ELF-1 (cell line): ENCODE data around the gene ZNF431.
"Not testable (repeated sequence)": the region's sequence is repeated elsewhere in the genome, so short reads cannot be mapped to it uniquely, and the experiment has no call there.

Source experiments
- DNase-seq: peaks from one replicate; pipeline ENCODE4 v3.0.0-alpha.2; 2016; ENCODE audit warnings: low read depth, low spot score

The ZNF431 gene

DNA sequence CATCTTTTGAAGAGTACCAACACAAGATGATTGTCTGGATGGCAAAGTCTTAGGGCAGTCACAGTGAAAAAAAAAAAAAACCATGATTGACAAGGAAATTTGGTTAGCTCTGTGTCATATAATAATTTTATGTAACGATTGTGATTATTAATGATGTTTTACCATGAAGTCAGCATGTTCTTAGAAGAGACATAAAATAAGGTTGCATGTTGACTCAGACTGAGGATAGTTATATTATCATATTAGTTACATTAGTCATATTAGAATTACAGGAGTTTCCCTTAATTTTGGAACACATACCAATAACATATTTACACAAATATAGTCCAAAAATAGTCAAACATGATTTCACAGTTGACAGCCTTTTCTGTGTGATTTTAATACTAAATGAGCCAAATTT is 5.7 kb downstream of the ZNF431 start:
- DNase-seq: no peak

DNA sequence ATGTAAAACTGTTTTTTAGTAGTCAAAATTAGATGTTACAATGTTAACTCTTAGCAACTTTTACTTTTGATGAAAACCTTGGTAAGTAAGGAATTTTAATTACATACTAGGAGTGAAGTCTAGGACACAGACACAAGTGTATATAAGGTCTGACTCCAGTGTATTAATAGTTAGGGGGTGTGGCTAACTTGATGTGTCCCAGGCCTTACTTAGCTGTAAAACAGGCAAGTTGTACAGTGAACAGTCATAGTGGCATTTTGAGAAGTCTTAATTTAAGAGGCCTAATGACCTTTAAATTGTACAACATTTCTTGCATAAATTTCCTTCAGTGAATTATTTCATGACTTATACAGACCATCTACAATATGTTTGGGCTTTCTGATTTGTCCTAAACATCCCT is 6.8 kb downstream of the ZNF431 start:
- no peak for DNase-seq

DNA sequence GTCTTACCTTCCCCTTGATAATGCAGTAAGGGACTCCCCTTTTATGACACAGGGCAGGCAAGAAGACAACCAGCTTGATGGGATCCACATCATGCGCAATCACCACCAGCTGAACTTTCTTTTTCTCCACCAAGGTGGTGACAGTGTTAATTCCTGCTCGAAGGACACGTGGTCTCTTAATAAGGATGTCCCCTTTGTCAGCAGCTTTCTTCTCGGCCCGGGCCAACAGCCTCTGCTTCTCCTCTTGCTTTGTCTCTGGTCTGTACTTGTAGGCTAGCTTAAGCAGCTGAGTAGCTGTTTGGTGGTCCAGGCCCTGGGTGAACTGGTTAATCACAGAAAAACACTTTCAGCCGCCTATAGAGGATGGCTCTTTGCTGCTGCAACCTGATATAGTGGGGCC is 8.0 kb downstream of the ZNF431 start:
- no peak for DNase-seq

DNA sequence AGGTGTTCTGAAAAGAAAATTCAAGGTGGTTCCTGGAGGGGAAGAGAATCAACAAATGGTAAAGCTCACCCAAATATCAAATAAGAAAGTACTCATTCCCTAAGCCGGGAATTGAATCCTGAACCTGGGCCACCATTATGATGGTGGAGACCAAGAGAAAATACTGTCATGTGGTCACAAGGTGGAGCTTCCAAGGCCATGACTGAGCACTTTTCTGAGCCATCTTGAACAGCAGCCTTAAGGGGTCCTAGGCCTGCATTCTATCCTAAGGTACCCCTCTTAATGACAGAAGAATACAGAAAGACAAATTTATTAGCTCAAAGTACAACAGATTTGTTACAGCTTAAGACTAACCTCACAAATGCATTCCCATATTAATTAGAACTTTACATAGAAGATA is 9.6 kb downstream of the ZNF431 start:
- DNase-seq: no peak

DNA sequence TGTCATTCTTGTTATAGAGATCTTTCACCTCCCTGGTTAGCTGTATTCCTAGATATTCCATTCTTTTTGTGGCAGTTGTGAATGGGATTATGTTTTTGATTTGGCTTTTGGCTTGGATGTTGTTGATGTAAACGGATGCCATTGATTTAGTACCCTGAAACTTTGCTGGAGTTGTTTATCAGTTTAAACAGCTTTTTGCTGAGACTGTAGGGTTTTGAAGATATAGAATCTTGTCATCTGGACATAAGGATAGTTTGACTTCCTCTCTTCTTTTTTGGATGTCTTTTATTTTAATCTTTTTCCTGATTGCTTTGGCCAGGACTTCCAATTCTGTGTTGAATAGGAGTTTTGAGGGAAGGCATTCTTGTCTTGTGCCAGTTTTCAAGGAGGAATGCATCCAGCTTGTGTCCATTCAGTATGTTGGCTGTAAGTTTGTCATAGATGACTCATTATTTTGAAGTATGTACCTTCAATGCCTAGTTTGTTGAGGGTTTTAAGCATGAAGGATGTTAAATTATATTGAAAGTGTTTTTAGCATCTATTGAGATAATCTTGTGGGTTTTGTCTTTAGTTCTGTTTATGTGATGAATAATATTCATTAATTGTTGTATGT is 16.8 kb downstream of the ZNF431 start:
- no peak for DNase-seq

DNA sequence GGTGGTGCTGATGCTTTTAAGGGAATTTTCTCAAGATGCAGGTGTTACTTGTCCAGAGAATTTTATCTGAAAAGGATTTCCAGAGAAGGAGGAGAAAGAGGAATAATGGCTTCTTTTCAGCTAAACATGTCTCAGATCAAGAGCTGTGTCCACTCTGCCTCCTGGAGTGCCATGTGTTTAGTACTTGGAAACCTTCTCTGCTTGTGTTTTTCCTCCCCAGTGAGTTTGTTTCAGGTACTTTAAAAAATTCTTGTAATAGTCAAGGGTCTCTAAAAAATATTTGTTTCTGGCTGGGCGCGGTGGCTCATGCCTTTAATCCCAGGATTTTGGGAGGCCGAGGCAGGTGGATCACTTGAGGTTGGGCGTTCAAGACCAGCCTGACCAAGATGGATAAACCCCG is 22.7 kb downstream of the ZNF431 start:
- DNase-seq: no peak

DNA sequence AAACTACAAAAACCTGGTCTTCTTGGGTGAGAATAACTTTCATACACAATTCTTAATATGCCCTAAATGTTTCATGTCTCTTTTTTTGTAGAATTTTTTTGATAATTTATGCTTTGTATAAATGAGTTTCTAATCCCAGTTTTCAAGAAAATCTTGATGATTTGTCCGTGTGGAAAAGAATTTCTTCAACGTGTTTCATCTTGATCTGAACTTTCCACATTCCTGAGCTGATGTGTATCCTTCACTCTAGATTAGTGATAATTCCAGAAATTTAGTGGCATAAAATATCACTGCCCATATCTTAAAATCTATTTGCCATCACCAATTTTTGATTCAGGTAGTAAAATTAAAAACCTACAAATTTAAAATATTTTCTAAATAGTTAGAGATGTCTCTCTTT is 24.6 kb downstream of the ZNF431 start:
- no peak for DNase-seq

DNA sequence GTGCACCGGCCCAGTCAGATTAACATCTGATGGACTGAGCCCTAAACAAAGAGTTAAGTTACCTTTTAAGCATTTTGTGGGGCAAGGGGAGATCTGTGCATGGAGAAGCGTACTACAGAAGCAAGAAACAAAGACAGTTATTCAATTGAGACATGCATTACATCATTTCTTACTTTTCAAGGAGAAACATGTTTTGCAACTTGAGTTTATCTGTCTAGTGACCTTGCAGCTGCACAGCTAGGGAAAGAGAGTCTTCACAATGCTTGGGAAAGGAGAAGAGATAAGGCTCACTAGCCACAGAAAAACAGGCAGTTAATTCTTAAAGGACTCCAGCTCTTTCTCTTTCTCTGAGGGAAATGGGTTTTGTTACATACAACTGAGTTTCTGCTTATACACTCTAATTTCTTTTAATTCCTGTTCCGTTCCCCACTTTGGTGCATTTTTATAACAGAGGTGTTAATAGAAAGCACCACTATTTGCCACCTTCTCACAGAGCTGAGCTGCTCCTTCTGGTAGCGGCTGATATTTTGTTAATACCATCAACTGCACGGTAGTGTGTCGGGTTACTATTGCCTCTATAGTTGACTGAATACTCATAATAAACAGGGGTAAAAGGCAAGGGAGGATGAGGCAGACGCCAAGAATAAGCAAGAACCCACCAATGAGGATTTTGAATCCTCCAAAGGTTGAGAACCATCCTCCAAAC is 55.9 kb downstream of the ZNF431 start:
- no peak for DNase-seq

DNA sequence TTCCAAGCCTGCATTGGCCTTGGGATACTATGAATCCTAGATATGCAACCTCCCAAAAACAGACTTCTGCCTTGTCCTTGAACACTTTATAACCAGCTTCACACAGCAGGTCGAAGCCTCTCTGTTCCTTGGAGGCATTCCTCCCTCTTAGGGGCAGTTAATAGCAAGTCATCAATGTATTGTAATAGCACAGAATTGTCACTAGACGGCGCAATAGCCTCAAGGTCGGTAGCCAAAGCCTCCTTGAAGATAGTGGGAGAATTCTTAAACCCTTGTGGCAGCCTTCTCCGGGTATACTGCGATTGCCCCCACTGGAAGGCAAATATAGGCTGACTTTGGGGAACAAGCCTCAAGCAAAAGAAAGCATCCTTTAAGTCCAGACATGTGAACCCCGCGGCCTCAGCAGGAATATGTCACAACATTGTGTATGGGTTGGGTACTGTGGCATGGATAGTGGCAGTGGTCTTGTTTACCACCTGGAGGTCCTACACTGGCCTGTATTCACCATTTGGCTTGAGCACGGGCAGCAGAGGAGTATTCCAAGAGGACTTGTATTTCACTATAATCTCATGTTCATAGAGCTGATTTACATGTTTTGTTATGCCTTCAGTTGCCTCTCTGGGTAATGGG is 61.1 kb downstream of the ZNF431 start:
- DNase-seq: peak; percentile 60

DNA sequence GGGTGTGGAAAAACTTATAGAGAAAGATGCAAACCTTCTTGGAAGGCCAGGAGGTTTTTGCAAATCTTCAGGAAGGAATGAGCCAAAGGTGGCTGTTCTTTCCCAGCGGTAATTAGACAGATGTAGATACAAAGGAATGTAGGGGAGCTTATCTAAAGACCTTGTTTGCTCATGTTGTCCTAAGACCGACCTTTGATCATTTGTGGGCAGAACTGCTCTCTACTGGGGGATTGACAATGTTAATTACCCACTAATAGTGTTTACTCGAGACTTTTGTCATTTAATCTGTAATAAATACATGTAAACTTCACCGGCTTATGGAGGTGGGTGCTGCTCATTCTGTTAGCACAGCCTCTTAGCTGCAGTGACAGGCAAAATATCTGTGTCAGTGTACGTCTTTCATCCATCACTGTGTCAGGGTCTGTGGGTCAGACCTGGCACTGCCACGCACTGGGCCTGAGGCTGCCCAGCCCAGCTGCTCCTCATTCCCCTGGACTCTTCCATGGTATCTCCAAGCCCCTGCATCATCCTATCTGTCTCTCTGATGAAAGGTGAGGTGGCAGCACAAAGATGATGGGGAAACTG is 68.3 kb downstream of the ZNF431 start:
- DNase-seq: no peak

DNA sequence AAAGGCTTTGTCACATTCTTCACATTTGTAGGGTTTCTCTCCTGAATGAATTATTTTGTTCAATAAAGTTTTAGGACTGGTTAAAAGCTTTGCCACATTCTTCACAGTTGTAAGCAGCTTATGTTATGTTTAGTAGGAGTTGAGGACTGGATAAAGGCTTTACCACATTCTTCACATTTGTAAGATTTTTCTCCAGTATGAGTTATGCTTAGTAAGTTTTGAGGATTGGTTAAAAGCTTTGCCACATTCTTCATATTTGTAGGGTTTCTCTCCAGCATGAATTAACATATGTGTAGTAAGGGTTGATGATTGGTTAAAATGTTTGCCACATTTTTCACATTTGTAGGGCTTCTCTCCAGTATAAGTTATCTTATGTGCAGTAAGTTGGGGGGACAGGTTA is 79.9 kb downstream of the ZNF431 start:
- DNase-seq: no peak

DNA sequence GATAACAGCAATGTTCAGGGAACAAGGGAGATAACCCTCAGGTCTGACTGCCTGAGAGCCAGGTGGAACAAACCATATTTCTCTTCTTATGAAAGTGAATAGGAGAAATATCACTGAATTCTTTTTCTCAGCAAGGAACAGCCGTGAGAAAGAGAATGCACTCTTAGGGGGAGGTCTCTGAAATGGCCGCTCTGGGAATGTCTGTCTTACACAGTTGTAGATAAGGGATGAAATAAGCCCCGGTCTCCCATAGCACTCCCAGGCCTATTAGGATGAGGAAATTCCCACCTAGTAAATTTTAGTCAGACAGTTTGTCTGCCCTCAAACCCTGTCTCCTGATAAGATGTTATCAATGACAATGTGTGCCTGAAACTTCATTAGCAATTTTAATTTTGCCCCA is 88.1 kb downstream of the ZNF431 start:
- peak; percentile 10 for DNase-seq

DNA sequence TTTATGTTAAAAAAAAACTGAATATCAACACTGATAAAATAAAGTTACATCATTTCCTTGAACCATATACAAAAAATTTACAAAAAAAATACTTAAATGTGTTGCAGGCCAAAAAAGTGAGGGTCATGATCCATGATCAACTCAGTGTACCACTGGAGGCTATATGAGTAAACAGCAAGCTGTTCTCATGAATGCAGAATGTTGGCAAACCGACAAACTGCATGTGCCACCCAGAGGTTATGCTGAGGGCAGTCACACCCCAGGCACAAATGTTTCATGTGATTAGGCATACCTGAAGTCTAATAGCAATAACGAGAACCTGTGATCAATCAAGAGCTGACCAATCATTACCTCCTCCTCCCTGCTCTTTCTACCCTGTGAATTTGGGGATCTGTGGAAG is 91.9 kb downstream of the ZNF431 start:
- DNase-seq: no peak

DNA sequence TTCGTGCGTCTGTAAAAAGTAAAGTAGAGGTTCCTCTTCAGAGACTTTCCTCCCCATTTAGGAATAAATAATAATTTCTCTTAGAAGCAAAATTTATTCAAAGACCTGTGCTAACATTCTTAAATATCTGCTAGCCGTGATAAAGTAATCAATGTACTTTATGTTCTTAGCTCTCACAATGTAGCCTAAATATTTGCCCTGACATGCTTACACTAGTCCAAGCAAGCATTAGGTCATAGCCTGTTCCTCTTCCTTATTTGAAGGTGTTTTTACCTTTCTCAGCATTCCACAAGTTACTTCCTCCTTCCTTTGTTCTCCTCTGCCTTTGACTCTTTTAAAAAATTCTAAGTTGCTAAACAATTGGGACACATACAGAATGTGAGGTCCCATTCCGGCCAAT is 94.9 kb downstream of the ZNF431 start:
- not testable (repeated sequence) for DNase-seq

DNA sequence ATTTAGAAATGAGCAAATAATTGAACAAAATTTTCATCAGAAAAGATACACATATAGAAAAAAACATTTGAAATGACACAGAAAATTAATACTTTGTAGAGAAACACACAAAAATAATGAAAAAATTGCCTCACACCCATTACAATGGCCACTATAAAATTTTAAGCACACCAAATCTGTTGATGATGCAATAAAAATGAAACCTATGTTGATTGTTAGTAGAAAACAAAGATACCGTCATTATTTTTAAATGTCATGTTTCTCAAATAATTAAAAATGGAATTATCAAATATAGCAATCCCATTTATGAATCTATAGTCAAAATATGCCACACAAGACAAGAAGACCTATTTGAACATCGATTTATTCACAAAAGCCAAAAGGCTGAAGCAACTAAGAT is 96.8 kb downstream of the ZNF431 start:
- DNase-seq: no peak
